Breast epithelium (tissue), 4 donors: ENCODE measurements around the gene TNNT2. TPM values are rescaled to one million over a fixed set of nuclear protein-coding genes. Genes with fewer than 3 reads are reported as not detected.

Experiments
- DNase-seq, 2 donors: peaks; one replicate each; pipeline ENCODE4 v3.0.0-alpha.2; 2019; ENCODE audit warnings: low spot score in 2 of 2
- H3K27ac ChIP-seq, 2 donors: fragments of 200-600 bp; sonication (generic) in 1 of 2; one replicate each; pipeline ENCODE4 v1.5.1; 2016 to 2019; ENCODE audit warnings: mild to moderate bottlenecking in 1 of 2
- H3K27me3 ChIP-seq, 2 donors: fragments of 200-600 bp; sonication (generic) in 1 of 2; one replicate each; pipeline versions ENCODE4 v1.5.1 to v1.6.0; 2017 to 2019; ENCODE audit warnings: control low read depth in 1 of 2, mild to moderate bottlenecking in 1 of 2
- H3K36me3 ChIP-seq: fragments of 200-600 bp; one replicate; pipeline ENCODE4 v1.5.1; 2019
- H3K4me1 ChIP-seq, 2 donors: fragments of 200-600 bp; sonication (generic); one replicate each; pipeline ENCODE4 v1.5.1; 2016 to 2019; ENCODE audit warnings: control low read depth in 1 of 2
- H3K4me3 ChIP-seq, 3 donors: fragments of 200-600 bp; sonication (generic); 1 replicate in 2 of 3; 2 replicates in 1 of 3; pipeline ENCODE4 v1.5.1; 2016 to 2019; ENCODE audit warnings: mild to moderate bottlenecking in 3 of 3, moderate library complexity in 2 of 3
- H3K9me3 ChIP-seq, 2 donors: fragments of 200-600 bp; sonication (generic) in 1 of 2; one replicate each; pipeline ENCODE4 v1.5.1; 2016 to 2019; ENCODE audit warnings: control low read depth in 1 of 2
- CTCF ChIP-seq, 3 donors: fragments of 450-650 bp; IDR thresholded peaks; one replicate each; pipeline ENCODE4 v1.5.1; 2016 to 2017; ENCODE audit warnings: antibody characterized with exemption in 3 of 3, mild to moderate bottlenecking in 3 of 3, moderate library complexity in 3 of 3
- POLR2A ChIP-seq: fragments of 450-650 bp; IDR thresholded peaks from one replicate; pipeline ENCODE4 v1.6.1; 2016; ENCODE audit warnings: antibody characterized with exemption, mild to moderate bottlenecking, moderate library complexity
- POLR2AphosphoS5 ChIP-seq, 3 donors: sonication (generic); formaldehyde crosslinking; IDR thresholded peaks; one replicate each; pipeline ENCODE4 v1.6.1; 2017; ENCODE audit warnings: antibody characterized with exemption in 3 of 3
- intact Hi-C: fragments of 100-400 bp; cut with DNase I; formaldehyde crosslinking; loops from one replicate; pipeline ENCODE4 v1.15.1; 2023; ENCODE audit warnings: low total_unique reads
- total RNA-seq, 3 donors: library from RNA; depleted of rRNA; stranded (reverse); fragments of >200 nt; gene quantifications; one replicate each; pipeline ENCODE4 v1.1.0, GENCODE V29; 2016

TNNT2 gene
- total RNA-seq, 3 donors from 2014 or later = 1.3 to 2.6 TPM; not detected in 1

DNA sequence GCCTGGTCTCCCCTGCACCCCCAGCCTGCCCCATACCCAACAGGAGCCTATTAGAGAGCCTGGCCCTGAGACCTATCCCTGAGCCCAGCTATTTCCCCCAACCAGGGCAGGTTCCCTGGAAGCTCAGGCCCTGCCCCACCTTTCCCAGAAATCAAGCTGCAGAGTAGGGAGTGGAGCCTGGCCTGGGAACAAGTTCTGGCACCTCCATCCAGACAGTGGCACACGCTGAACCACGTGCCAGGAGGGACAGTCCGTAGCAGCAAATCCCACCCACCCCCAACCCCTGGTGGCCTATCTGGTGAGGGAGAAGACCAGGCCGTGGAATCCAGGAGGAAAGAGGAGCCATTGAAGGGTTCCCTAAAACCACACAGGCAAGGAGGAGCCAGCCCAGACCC lies 22.6 kb downstream of the TNNT2 start:
- intact Hi-C loops = no loop called here
- H3K27me3 ChIP-seq = no peaks in the 10 kb centered on the region
- DNase-seq = no peak
- no peaks in the 10 kb centered on the region for H3K4me1 ChIP-seq
- H3K9me3 ChIP-seq = no peaks in the 10 kb centered on the region
- no peaks in the 10 kb centered on the region for H3K36me3 ChIP-seq
- TF ChIP-seq POLR2AphosphoS5 (IDR thresholded peaks at IDR 0.05) (no peak), CTCF (IDR thresholded peaks at IDR 0.05) (no peak), POLR2A (no peak)
- no peak overlapping the region for H3K27ac ChIP-seq
- H3K4me3 ChIP-seq = no peak overlapping the region

DNA sequence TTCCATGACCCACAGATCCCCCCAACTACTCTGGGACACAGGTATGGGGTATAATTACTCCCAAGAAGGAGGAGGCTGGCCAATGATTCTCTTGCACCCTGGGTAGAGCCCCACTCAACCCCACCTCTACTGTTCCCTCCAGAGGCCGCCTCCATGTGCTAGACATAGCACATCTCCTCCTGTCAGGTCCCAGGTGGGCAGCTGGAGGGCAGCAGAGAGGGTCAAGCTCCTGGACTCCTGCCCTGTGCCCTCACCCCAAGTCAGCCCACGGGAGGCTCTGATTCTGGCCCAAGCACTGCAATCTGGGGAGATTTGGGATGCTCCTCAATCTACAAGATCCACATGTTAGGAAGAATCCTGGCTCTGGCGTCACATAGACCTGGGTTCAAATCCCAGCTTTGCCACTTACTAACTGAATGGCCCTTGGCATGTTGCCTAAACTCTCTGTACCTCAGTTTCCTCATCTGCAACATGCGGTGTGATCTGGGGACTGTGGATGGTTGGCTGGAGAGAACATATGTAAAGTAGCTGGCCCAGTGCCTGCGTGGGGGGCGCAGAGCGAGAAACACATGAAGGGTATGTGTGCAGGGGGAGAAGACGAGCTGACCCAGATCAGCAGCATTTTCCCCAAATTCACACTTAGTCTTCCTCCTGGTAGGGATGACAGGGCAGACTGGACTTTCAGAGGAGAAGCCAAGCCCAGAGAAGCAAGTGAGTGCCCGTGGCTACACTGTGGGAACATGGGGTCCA lies 23.2 kb downstream of the TNNT2 start:
- Histone ChIP-seq H3K27ac (no peak overlapping the region), H3K4me3 (no peak overlapping the region), H3K36me3 (no peaks in the 10 kb centered on the region), H3K4me1 (no peaks in the 10 kb centered on the region), H3K27me3 (no peaks in the 10 kb centered on the region), H3K9me3 (no peaks in the 10 kb centered on the region)
- no peak for DNase-seq
- no peak for TF ChIP-seq POLR2A
- TF ChIP-seq POLR2AphosphoS5 (IDR thresholded peaks at IDR 0.05) = no peak
- TF ChIP-seq CTCF (IDR thresholded peaks at IDR 0.05) = no peak
- intact Hi-C loops = no loop called here

DNA sequence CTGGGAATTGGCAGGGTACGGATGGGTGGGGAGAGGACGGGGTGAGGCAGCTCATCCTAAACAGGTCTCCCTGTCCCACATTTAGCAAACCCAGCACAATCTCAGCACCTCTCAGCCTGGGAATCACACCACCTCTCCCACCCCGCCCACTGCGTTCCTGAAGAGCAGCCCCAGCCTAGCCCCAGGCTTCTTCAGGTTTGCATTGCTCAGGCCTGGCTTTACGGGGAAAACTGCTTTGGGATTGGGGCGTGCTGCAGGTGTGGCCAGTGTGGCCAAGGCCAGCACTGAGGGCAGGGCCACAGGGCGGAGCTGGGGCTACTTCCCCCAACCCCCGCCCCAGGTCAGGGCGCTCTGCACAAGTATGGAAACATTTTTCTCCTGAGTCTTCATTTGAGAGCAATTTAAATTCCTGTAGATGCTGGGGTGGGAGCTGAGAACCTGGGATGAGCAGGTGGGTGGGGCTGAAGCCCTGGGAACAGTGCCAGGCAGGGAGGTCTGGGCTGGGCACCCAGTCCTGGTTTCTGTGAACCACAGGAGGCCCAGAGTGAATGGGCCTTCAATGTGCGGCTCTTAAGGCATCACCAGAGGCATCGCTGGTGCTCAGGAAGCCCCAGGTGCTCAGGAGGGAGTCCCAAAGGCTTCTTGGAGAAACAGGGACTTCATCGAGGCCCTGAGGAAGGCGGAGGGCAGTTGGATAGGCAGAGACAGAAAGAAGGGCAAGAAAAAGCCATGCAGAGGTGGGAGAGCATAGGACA lies 24.1 kb downstream of the TNNT2 start:
- TF ChIP-seq POLR2AphosphoS5 (IDR thresholded peaks at IDR 0.05) (no peak), CTCF (IDR thresholded peaks at IDR 0.05) (no peak), POLR2A (no peak)
- no peaks in the 10 kb centered on the region for H3K4me1 ChIP-seq
- no peaks in the 10 kb centered on the region for H3K9me3 ChIP-seq
- no peak for DNase-seq
- no peaks in the 10 kb centered on the region for H3K36me3 ChIP-seq
- no peak overlapping the region for H3K4me3 ChIP-seq
- intact Hi-C loops = no loop called here
- H3K27me3 ChIP-seq = no peaks in the 10 kb centered on the region
- no peak overlapping the region for H3K27ac ChIP-seq

GRCh38 chr1:201351617-201352016 lies 25.9 kb downstream of the TNNT2 start:
- Histone ChIP-seq H3K4me1 (no peaks in the 10 kb centered on the region), H3K27ac (no peak overlapping the region), H3K36me3 (no peaks in the 10 kb centered on the region), H3K27me3 (no peaks in the 10 kb centered on the region), H3K4me3 (no peak overlapping the region), H3K9me3 (no peaks in the 10 kb centered on the region)
- TF ChIP-seq POLR2A (no peak), CTCF (IDR thresholded peaks at IDR 0.05) (no peak), POLR2AphosphoS5 (IDR thresholded peaks at IDR 0.05) (no peak)
- intact Hi-C loops = no loop called here
- DNase-seq = no peak

DNA sequence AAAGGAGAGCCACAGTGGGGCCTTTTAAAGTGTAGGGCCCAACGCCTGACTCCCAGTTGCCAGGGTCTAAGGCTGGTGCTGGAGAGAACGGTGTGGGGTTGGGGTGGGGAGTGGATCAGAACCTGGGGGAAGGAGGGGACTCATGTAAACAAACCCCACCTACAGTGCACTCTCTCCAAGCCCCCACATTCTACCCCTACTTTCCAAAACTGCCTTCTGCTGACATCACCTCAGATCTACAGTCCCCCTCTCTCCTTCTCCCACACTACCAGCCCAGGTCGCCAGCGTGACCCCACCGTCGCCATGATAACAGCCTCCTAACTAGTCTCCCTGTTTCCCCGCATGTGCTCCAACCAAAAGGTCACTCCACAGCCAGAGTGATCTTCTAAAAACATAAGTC lies 26.6 kb downstream of the TNNT2 start:
- no peaks in the 10 kb centered on the region for H3K9me3 ChIP-seq
- H3K4me3 ChIP-seq = no peak overlapping the region
- intact Hi-C loops = no loop called here
- no peak overlapping the region for H3K27ac ChIP-seq
- no peaks in the 10 kb centered on the region for H3K4me1 ChIP-seq
- no peaks in the 10 kb centered on the region for H3K27me3 ChIP-seq
- no peaks in the 10 kb centered on the region for H3K36me3 ChIP-seq
- TF ChIP-seq POLR2A (no peak), CTCF (IDR thresholded peaks at IDR 0.05) (no peak), POLR2AphosphoS5 (IDR thresholded peaks at IDR 0.05) (no peak)
- no peak for DNase-seq
